Muscle layer of duodenum (tissue), 2 donors: ENCODE results near the gene PCDH15.

Experiments
- H3K27ac ChIP-seq: one replicate; pipeline ENCODE4 v1.7.0; 2013; ENCODE audit warnings: mild to moderate bottlenecking, low read length
- H3K27me3 ChIP-seq: one replicate; pipeline ENCODE4 v1.7.0; 2013; ENCODE audit warnings: low read depth, mild to moderate bottlenecking, control low read depth, low read length
- H3K36me3 ChIP-seq, 2 donors: one replicate each; pipeline ENCODE4 v1.7.0; 2013; ENCODE audit warnings: low read length in 2 of 2, control low read depth in 1 of 2, mild to moderate bottlenecking in 1 of 2; ENCODE audit not compliant: insufficient read depth in 2 of 2, control insufficient read depth in 1 of 2
- H3K4me1 ChIP-seq, 2 donors: one replicate each; pipeline ENCODE4 v1.7.0; 2013; ENCODE audit warnings: low read length in 2 of 2, mild to moderate bottlenecking in 2 of 2, control low read depth in 1 of 2, moderate library complexity in 1 of 2; ENCODE audit not compliant: insufficient read depth in 2 of 2, control insufficient read depth in 1 of 2
- H3K4me3 ChIP-seq, 2 donors: one replicate each; pipeline ENCODE4 v1.7.0; 2013; ENCODE audit warnings: low read length in 2 of 2, low read depth in 1 of 2, mild to moderate bottlenecking in 1 of 2
- H3K9me3 ChIP-seq, 2 donors: one replicate each; pipeline ENCODE4 v1.7.0; 2013; ENCODE audit warnings: low read length in 2 of 2, control low read depth in 1 of 2, mild to moderate bottlenecking in 1 of 2; ENCODE audit not compliant: control insufficient read depth in 1 of 2
- donor health status: healthy.

Gene PCDH15

DNA sequence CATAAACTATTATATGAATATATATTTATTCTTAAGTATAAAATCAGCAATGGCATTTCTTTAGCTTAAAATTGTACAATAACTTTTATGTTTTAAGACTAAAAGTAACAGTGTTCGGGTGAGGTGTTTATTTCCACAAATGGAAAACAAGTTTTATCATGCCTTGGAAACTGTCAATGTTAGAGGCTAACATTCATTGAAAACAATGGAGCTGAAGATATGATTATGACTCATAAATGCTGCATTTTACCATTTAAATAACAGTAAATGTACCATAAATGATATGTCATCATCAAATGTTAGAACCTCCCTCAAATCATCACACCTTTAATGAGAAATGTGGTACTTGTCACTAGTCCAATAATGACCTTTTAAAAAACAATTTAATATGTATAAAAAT, 897.3 kb downstream of the PCDH15 start:
- peaks cover 0 to 6% of the 10 kb centered on the region in 2 donors for H3K4me1 ChIP-seq
- no peak overlapping the region for H3K4me3 ChIP-seq
- H3K27me3 ChIP-seq, result no peaks in the 10 kb centered on the region
- no peak overlapping the region for H3K27ac ChIP-seq
- no peaks in the 10 kb centered on the region for H3K36me3 ChIP-seq
- no peaks in the 10 kb centered on the region for H3K9me3 ChIP-seq

- H3K36me3 ChIP-seq, result no peaks in the 10 kb centered on the region
- no peaks in the 10 kb centered on the region for H3K9me3 ChIP-seq
- H3K27me3 ChIP-seq, result no peaks in the 10 kb centered on the region
- no peak overlapping the region for H3K27ac ChIP-seq
- no peaks in the 10 kb centered on the region for H3K4me1 ChIP-seq
- H3K4me3 ChIP-seq, result no peak overlapping the region
Measured at GRCh38 chr10:53899463-53900160, 901.4 kb downstream of the PCDH15 start.

DNA sequence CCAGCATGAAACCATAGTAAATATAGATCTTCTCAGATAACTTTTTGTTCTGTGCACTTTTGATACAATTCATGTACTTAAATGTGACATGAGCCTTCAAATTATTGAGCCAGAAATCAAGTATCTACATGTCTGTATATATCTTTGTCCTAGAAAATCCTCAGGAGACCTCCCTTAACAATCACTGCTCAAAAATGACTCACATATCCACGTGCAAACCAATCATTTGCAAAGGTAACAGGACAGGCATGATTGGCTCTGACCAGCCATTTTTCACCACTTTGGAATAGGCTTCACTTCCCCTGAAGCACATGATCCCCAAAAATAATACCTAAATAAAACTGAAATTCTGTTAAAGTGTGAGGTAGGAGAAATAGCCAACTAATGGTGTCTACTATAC, 902.5 kb downstream of the PCDH15 start:
- no peak overlapping the region for H3K27ac ChIP-seq
- no peaks in the 10 kb centered on the region for H3K36me3 ChIP-seq
- no peak overlapping the region for H3K4me3 ChIP-seq
- no peaks in the 10 kb centered on the region for H3K9me3 ChIP-seq
- H3K27me3 ChIP-seq, result no peaks in the 10 kb centered on the region
- no peaks in the 10 kb centered on the region for H3K4me1 ChIP-seq

DNA sequence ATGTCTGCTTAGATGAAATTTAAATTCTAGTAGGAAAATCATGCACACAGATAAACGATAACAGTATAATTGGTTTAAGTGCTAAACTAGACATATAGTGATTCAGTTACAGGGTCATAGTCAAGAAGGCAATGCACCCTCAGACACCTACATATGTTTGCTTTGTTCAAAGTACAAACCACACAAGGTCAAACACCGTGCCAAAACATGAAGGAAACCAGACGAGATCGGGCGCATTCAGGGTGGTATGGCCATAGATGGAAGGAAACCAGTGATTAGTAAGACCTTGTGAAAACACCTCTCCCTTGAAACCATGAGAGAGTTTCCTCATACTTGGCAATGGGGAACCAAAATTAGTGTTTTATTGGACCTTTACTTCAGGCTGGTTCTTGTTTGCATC, 906.9 kb downstream of the PCDH15 start:
- no peaks in the 10 kb centered on the region for H3K27me3 ChIP-seq
- H3K4me1 ChIP-seq, result no peaks in the 10 kb centered on the region
- H3K4me3 ChIP-seq, result no peak overlapping the region

DNA sequence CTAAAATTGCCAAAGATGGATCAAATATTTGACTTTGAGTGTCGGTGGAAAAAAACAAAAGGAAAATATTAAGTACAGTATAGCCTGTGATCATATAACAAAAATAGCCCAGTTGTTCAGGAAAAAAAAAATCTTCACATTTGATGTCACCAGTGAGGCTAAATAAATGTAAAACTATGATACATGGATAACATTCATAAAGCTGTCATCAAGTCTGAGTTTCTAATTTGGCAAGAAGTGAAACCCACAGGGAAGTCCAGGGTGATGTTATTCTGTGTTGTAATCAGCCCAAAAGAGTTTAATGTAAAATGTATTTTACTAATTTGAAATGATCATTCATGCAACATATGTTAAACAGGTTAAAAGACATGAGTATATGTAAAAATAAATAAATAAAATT, 908.0 kb downstream of the PCDH15 start:
- Histone ChIP-seq H3K4me3 (no peak overlapping the region), H3K9me3 (no peaks in the 10 kb centered on the region), H3K36me3 (no peaks in the 10 kb centered on the region), H3K4me1 (no peaks in the 10 kb centered on the region), H3K27me3 (no peaks in the 10 kb centered on the region), H3K27ac (no peak overlapping the region)

More for the DNA sequence above, 906.9 kb downstream of the PCDH15 start:
- Histone ChIP-seq H3K9me3 (no peaks in the 10 kb centered on the region), H3K36me3 (no peaks in the 10 kb centered on the region), H3K27ac (no peak overlapping the region)

GRCh38 chr10:53886325-53887300, 914.4 kb downstream of the PCDH15 start:
- no peak overlapping the region for H3K27ac ChIP-seq
- no peaks in the 10 kb centered on the region for H3K27me3 ChIP-seq
- no peak overlapping the region for H3K4me3 ChIP-seq
- H3K4me1 ChIP-seq, result no peaks in the 10 kb centered on the region
- no peaks in the 10 kb centered on the region for H3K9me3 ChIP-seq
- no peaks in the 10 kb centered on the region for H3K36me3 ChIP-seq

GRCh38 chr10:53864846-53865245, 936.2 kb downstream of the PCDH15 start:
- H3K27me3 ChIP-seq, result no peaks in the 10 kb centered on the region
- no peak overlapping the region for H3K27ac ChIP-seq
- no peaks in the 10 kb centered on the region for H3K36me3 ChIP-seq
- no peaks in the 10 kb centered on the region for H3K9me3 ChIP-seq
- no peak overlapping the region for H3K4me3 ChIP-seq
- no peaks in the 10 kb centered on the region for H3K4me1 ChIP-seq

GRCh38 chr10:53852450-53853175, 948.4 kb downstream of the PCDH15 start:
- no peaks in the 10 kb centered on the region for H3K4me1 ChIP-seq
- no peak overlapping the region for H3K27ac ChIP-seq
- H3K9me3 ChIP-seq, result no peaks in the 10 kb centered on the region
- H3K36me3 ChIP-seq, result no peaks in the 10 kb centered on the region
- no peaks in the 10 kb centered on the region for H3K27me3 ChIP-seq
- no peak overlapping the region for H3K4me3 ChIP-seq

- peaks cover 0 to 8% of the 10 kb centered on the region in 2 donors for H3K4me1 ChIP-seq
- H3K4me3 ChIP-seq, result no peak overlapping the region
- no peak overlapping the region for H3K27ac ChIP-seq
- H3K27me3 ChIP-seq, result no peaks in the 10 kb centered on the region
- H3K36me3 ChIP-seq, result no peaks in the 10 kb centered on the region
- no peaks in the 10 kb centered on the region for H3K9me3 ChIP-seq
Measured at GRCh38 chr10:53846809-53847208, 954.2 kb downstream of the PCDH15 start.

- H3K9me3 ChIP-seq, result no peaks in the 10 kb centered on the region
- H3K4me1 ChIP-seq, result peaks cover 0 to 8% of the 10 kb centered on the region in 2 donors
- H3K27ac ChIP-seq, result no peak overlapping the region
- H3K27me3 ChIP-seq, result no peaks in the 10 kb centered on the region
- no peaks in the 10 kb centered on the region for H3K36me3 ChIP-seq
- no peak overlapping the region for H3K4me3 ChIP-seq
Measured at GRCh38 chr10:53843736-53844362, 957.2 kb downstream of the PCDH15 start.
